Liver (tissue), 9 donors: Measurements from ENCODE around the gene ENOX1. TPM values are rescaled to one million over a fixed set of nuclear protein-coding genes. Genes with fewer than 3 reads are reported as not detected.

Source experiments
- DNase-seq: peaks from one replicate; pipeline ENCODE4 v3.0.0-alpha.2; 2017; ENCODE audit warnings: low spot score
- H3K27ac ChIP-seq, 2 donors: one replicate each; pipeline ENCODE4 v1.7.0; 2013; ENCODE audit warnings: inconsistent platforms in 2 of 2, low read length in 2 of 2, control low read depth in 1 of 2, low read depth in 1 of 2, mild to moderate bottlenecking in 1 of 2
- H3K27me3 ChIP-seq, 4 donors: one replicate each; pipeline versions ENCODE4 v1.6.1 to v1.7.0; 2013; ENCODE audit warnings: low read length in 3 of 4, inconsistent platforms in 1 of 4, mild to moderate bottlenecking in 1 of 4, moderate library complexity in 1 of 4; ENCODE audit not compliant: control insufficient read depth in 4 of 4, insufficient read depth in 4 of 4
- H3K36me3 ChIP-seq, 4 donors: one replicate each; pipeline versions ENCODE4 v1.6.1 to v1.7.0; 2013; ENCODE audit warnings: low read length in 3 of 4, mild to moderate bottlenecking in 3 of 4, low read depth in 1 of 4, moderate library complexity in 1 of 4; ENCODE audit not compliant: control insufficient read depth in 4 of 4, insufficient read depth in 3 of 4
- H3K4me1 ChIP-seq, 4 donors: one replicate each; pipeline versions ENCODE4 v1.6.1 to v1.7.0; 2013; ENCODE audit warnings: low read length in 3 of 4, mild to moderate bottlenecking in 3 of 4, moderate library complexity in 1 of 4; ENCODE audit not compliant: control insufficient read depth in 4 of 4, insufficient read depth in 4 of 4
- H3K4me3 ChIP-seq, 3 donors: one replicate each; pipeline versions ENCODE4 v1.6.1 to v1.7.0; 2013; ENCODE audit warnings: low read length in 3 of 3, control low read depth in 1 of 3, low read depth in 1 of 3, mild to moderate bottlenecking in 1 of 3
- H3K9ac ChIP-seq, 2 donors: one replicate each; pipeline ENCODE4 v1.7.0; 2013; ENCODE audit warnings: low read length in 2 of 2, mild to moderate bottlenecking in 2 of 2, moderate library complexity in 2 of 2, control low read depth in 1 of 2, low read depth in 1 of 2
- H3K9me3 ChIP-seq, 4 donors: one replicate each; pipeline versions ENCODE4 v1.6.1 to v1.7.0; 2013; ENCODE audit warnings: low read length in 3 of 4; ENCODE audit not compliant: control insufficient read depth in 4 of 4
- ATF3 ChIP-seq: IDR thresholded peaks from 2 replicates; pipeline ENCODE4 v1.6.1; 2016; ENCODE audit warnings: antibody characterized with exemption
- CTCF ChIP-seq: fragments of 150-350 bp; IDR thresholded peaks from 2 replicates; pipeline ENCODE4 v1.5.1; 2017; ENCODE audit warnings: improper control_type of control experiment, low read depth, low read length; ENCODE audit not compliant: missing input control
- EGR1 ChIP-seq, 2 donors: IDR thresholded peaks; 2 replicates each; pipeline ENCODE4 v1.6.1; 2016 to 2018; ENCODE audit warnings: antibody characterized with exemption in 2 of 2, low read depth in 2 of 2
- FOXA1 ChIP-seq: IDR thresholded peaks from 2 replicates; pipeline ENCODE4 v1.6.1; 2016; ENCODE audit warnings: antibody characterized with exemption
- FOXA2 ChIP-seq: IDR thresholded peaks from 2 replicates; pipeline ENCODE4 v1.6.1; 2016; ENCODE audit warnings: antibody characterized with exemption
- GABPA ChIP-seq, 2 donors: IDR thresholded peaks in 1 of 2; conservative IDR thresholded peaks in 1 of 2; 2 replicates each; pipeline ENCODE4 v1.6.1; 2016; ENCODE audit warnings: antibody characterized with exemption in 2 of 2, mild to moderate bottlenecking in 1 of 2, moderate library complexity in 1 of 2
- HNF4A ChIP-seq, 2 donors: conservative IDR thresholded peaks; 2 replicates each; pipeline ENCODE4 v1.6.1; 2016; ENCODE audit warnings: antibody characterized with exemption in 2 of 2, mild to moderate bottlenecking in 2 of 2
- HNF4G ChIP-seq: IDR thresholded peaks from 2 replicates; pipeline ENCODE4 v1.6.1; 2016; ENCODE audit warnings: antibody characterized with exemption
- JUND ChIP-seq, 2 donors: IDR thresholded peaks; 2 replicates each; pipeline ENCODE4 v1.6.1; 2016; ENCODE audit warnings: antibody characterized with exemption in 2 of 2
- MAX ChIP-seq: IDR thresholded peaks from 2 replicates; pipeline ENCODE4 v1.6.1; 2016; ENCODE audit warnings: antibody characterized with exemption
- NR2F2 ChIP-seq: IDR thresholded peaks from 2 replicates; pipeline ENCODE4 v1.6.1; 2016; ENCODE audit warnings: antibody characterized with exemption
- REST ChIP-seq: IDR thresholded peaks from 2 replicates; pipeline ENCODE4 v1.6.1; 2016; ENCODE audit warnings: antibody characterized with exemption, mild to moderate bottlenecking
- SP1 ChIP-seq: IDR thresholded peaks from 2 replicates; pipeline ENCODE4 v1.6.1; 2018; ENCODE audit warnings: antibody characterized with exemption, mild to moderate bottlenecking
- TAF1 ChIP-seq: conservative IDR thresholded peaks from 2 replicates; pipeline ENCODE4 v1.6.1; 2016; ENCODE audit warnings: antibody characterized with exemption, mild to moderate bottlenecking
- YY1 ChIP-seq: IDR thresholded peaks from 2 replicates; pipeline ENCODE4 v1.6.1; 2016; ENCODE audit warnings: antibody characterized with exemption, mild to moderate bottlenecking
- ZBTB33 ChIP-seq: IDR thresholded peaks from 2 replicates; pipeline ENCODE4 v1.6.1; 2016; ENCODE audit warnings: antibody characterized with exemption
- WGBS: extraction: QIAGEN DNeasy Blood & Tissue Kit; methylation state at CpG from one replicate; pipeline ENCODE4 v1.1.7; 2013; 5-methylcytosine and 5-hydroxymethylcytosine counted together
- polyA plus RNA-seq, 2 donors: library from polyadenylated mRNA; stranded (reverse) in 1 of 2; unstranded in 1 of 2; fragments of 200-250 nt in 1 of 2; fragments of >200 nt in 1 of 2; fragmentation: Nextera tagmentation in 1 of 2; extraction: Ambion mirVana in 1 of 2; gene quantifications; one replicate each; pipeline versions ENCODE4 v1.2.1 to v1.2.3, GENCODE V29; 2013 to 2015
- total RNA-seq, 2 donors: library from RNA; depleted of rRNA; stranded (reverse); fragments of >200 nt; gene quantifications; one replicate each; pipeline ENCODE4 v1.2.3, GENCODE V29; 2014
- donor health status: healthy.
- donor health status: healthy.
- donor health status: healthy.
- donor health status: healthy.
- donor health status: healthy.

The ENOX1 gene
- total and polyA plus RNA-seq, 4 donors: 0.02 to 0.33 (median 0.08) TPM; not detected in 1

GRCh38 chr13:43411741-43412140 lies 375.0 kb downstream of the ENOX1 start:
- H3K9me3 ChIP-seq: no peaks in the 10 kb centered on the region
- H3K9ac ChIP-seq: no peak overlapping the region
- H3K36me3 ChIP-seq: no peaks in the 10 kb centered on the region
- no peaks in the 10 kb centered on the region for H3K4me1 ChIP-seq
- H3K27me3 ChIP-seq: peaks cover 0 to 2% (median 0%) of the 10 kb centered on the region in 4 donors
- TF ChIP-seq FOXA1: no peak
- no peak for TF ChIP-seq JUND (IDR thresholded peaks at IDR 0.05)
- 86% methylated on average over 9 of the region's 9 CpGs for whole genome bisulfite sequencing
- H3K4me3 ChIP-seq: no peak overlapping the region
- no peak overlapping the region for H3K27ac ChIP-seq
- no peak for DNase-seq

GRCh38 chr13:43411211-43411610 lies 375.6 kb downstream of the ENOX1 start:
- Histone ChIP-seq H3K9me3 (no peaks in the 10 kb centered on the region), H3K27ac (no peak overlapping the region), H3K4me3 (no peak overlapping the region), H3K27me3 (peaks cover 0 to 2% (median 0%) of the 10 kb centered on the region in 4 donors), H3K36me3 (no peaks in the 10 kb centered on the region), H3K9ac (no peak overlapping the region), H3K4me1 (no peaks in the 10 kb centered on the region)
- 71% methylated on average over 2 of the region's 2 CpGs for WGBS
- TF ChIP-seq GABPA (IDR thresholded peaks at IDR 0.05 in 1 of 2, conservative IDR thresholded peaks at IDR 0.05 in 1 of 2): no peak
- TF ChIP-seq FOXA1: no peak
- TF ChIP-seq REST: no peak
- no peak for TF ChIP-seq ZBTB33
- TF ChIP-seq SP1: no peak
- TF ChIP-seq TAF1: no peak
- TF ChIP-seq HNF4A (conservative IDR thresholded peaks at IDR 0.05): no peak
- TF ChIP-seq YY1: no peak
- TF ChIP-seq MAX: no peak
- TF ChIP-seq JUND (IDR thresholded peaks at IDR 0.05): no peak
- no peak for TF ChIP-seq FOXA2
- TF ChIP-seq NR2F2: no peak
- DNase-seq: no peak

GRCh38 chr13:43408274-43408673 lies 378.5 kb downstream of the ENOX1 start:
- H3K9ac ChIP-seq: no peak overlapping the region
- 92% methylated on average over 3 of the region's 3 CpGs for WGBS
- no peak overlapping the region for H3K27ac ChIP-seq
- H3K9me3 ChIP-seq: no peaks in the 10 kb centered on the region
- peaks cover 0 to 2% (median 1%) of the 10 kb centered on the region in 4 donors for H3K27me3 ChIP-seq
- no peak overlapping the region for H3K4me3 ChIP-seq
- no peak for DNase-seq
- TF ChIP-seq TAF1 (no peak), MAX (no peak), ATF3 (no peak), ZBTB33 (no peak), HNF4A (conservative IDR thresholded peaks at IDR 0.05) (no peak), GABPA (IDR thresholded peaks at IDR 0.05 in 1 of 2, conservative IDR thresholded peaks at IDR 0.05 in 1 of 2) (no peak), CTCF (no peak), JUND (IDR thresholded peaks at IDR 0.05) (no peak), HNF4G (no peak), YY1 (no peak), FOXA1 (no peak), EGR1 (IDR thresholded peaks at IDR 0.05; ENCODE audit: low read depth in 2 of 2) (no peak)
- H3K4me1 ChIP-seq: no peaks in the 10 kb centered on the region
- no peaks in the 10 kb centered on the region for H3K36me3 ChIP-seq
